ENCODE measurements around the gene OBSCN. TPM values are rescaled to one million over a fixed set of nuclear protein-coding genes. Genes with fewer than 3 reads are reported as not detected.

Gene OBSCN
- total RNA-seq, 1 donor from 2014 or later: 39.4 TPM

- intact Hi-C loops (cut with DNase I): no loop called here
- Histone ChIP-seq H3K36me3 (no peaks in the 10 kb centered on the region), H3K27ac (no peak overlapping the region), H3K27me3 (no peaks in the 10 kb centered on the region), H3K4me1 (no peaks in the 10 kb centered on the region), H3K4me3 (no peak overlapping the region), H3K9me3 (no peaks in the 10 kb centered on the region)
- no peak for ATAC-seq
- no peak for DNase-seq
- TF ChIP-seq CTCF (IDR thresholded peaks at IDR 0.05): no peak
Measured at GRCh38 chr1:228350831-228351781, 143.3 kb downstream of the OBSCN start.

- DNase-seq (peak; percentile 61), ATAC-seq (no peak)
- intact Hi-C loops (cut with DNase I): no loop called here
- Histone ChIP-seq H3K36me3 (no peaks in the 10 kb centered on the region), H3K4me3 (no peak overlapping the region), H3K27ac (no peak overlapping the region), H3K27me3 (no peaks in the 10 kb centered on the region), H3K9me3 (no peaks in the 10 kb centered on the region), H3K4me1 (no peaks in the 10 kb centered on the region)
- TF ChIP-seq CTCF (IDR thresholded peaks at IDR 0.05): no peak
Measured at GRCh38 chr1:228351850-228352249, 144.0 kb downstream of the OBSCN start.

GRCh38 chr1:228352677-228353481 is 145.0 kb downstream of the OBSCN start:
- no peak for DNase-seq
- Histone ChIP-seq H3K4me1 (no peaks in the 10 kb centered on the region), H3K27ac (no peak overlapping the region), H3K4me3 (no peak overlapping the region), H3K9me3 (no peaks in the 10 kb centered on the region), H3K36me3 (no peaks in the 10 kb centered on the region), H3K27me3 (no peaks in the 10 kb centered on the region)
- TF ChIP-seq CTCF (IDR thresholded peaks at IDR 0.05): no peak
- no peak for ATAC-seq
- intact Hi-C loops (cut with DNase I): no loop called here

GRCh38 chr1:228353601-228354371 is 145.9 kb downstream of the OBSCN start:
- H3K27ac ChIP-seq: no peak overlapping the region
- no peak overlapping the region for H3K4me3 ChIP-seq
- no peaks in the 10 kb centered on the region for H3K36me3 ChIP-seq
- no peaks in the 10 kb centered on the region for H3K27me3 ChIP-seq
- no peak for TF ChIP-seq CTCF (IDR thresholded peaks at IDR 0.05)
- no peaks in the 10 kb centered on the region for H3K9me3 ChIP-seq
- H3K4me1 ChIP-seq: no peaks in the 10 kb centered on the region
- ATAC-seq (no peak), DNase-seq (no peak)
- intact Hi-C loops (cut with DNase I): no loop called here
